ENCODE data around the gene NUDT5. TPM values are rescaled to one million over a fixed set of nuclear protein-coding genes. Genes with fewer than 3 reads are reported as not detected.

The NUDT5 gene
- polyA plus RNA-seq, 1 donor (not counting 4 experiments of a cell fraction or from before 2014, with no cell fraction given), result 125 TPM

- DNase-seq (ENCODE audit: low read depth, low spot score) (no peak), FAIRE-seq (no peak)
Observed at GRCh38 chr10:12186323-12186722, 9.4 kb downstream of the NUDT5 start.

GRCh38 chr10:12184165-12184564, 11.5 kb downstream of the NUDT5 start:
- Histone ChIP-seq H3K9me1 (ENCODE audit: control insufficient read depth, extremely low read depth, insufficient read depth, low read length) (no peaks in the 10 kb centered on the region), H3K9ac (ENCODE audit: control insufficient read depth, extremely low read depth, insufficient read depth, low read length) (no peak overlapping the region), H3K27ac (ENCODE audit: control insufficient read depth, insufficient read depth, low read length) (no peak overlapping the region), H4K20me1 (ENCODE audit: control insufficient read depth, extremely low read depth, insufficient read depth, low read length) (peaks cover 3% of the 10 kb centered on the region), H3K4me3 (ENCODE audit: control insufficient read depth in 2 of 3, extremely low read depth in 1 of 3, insufficient read depth in 2 of 3, low read depth in 1 of 3, low read length in 3 of 3) (no peak overlapping the region), H3K27me3 (ENCODE audit: control insufficient read depth, extremely low read depth, insufficient read depth, low read length) (no peaks in the 10 kb centered on the region), H3K9me3 (ENCODE audit: control insufficient read depth, low read depth, low read length) (no peaks in the 10 kb centered on the region), H3K4me1 (ENCODE audit: control insufficient read depth, extremely low read depth, insufficient read depth, low read length) (peaks cover 9% of the 10 kb centered on the region), H2AFZ (ENCODE audit: control insufficient read depth, low read length) (no peak overlapping the region), H3K4me2 (ENCODE audit: control insufficient read depth, extremely low read depth, insufficient read depth, low read depth, low read length) (no peak overlapping the region), H3K36me3 (ENCODE audit: control insufficient read depth in 2 of 2, extremely low read depth in 1 of 2, insufficient read depth in 2 of 2, low read length in 2 of 2) (peaks cover 0 to 11% of the 10 kb centered on the region in 2 experiments), H3K79me2 (ENCODE audit: control insufficient read depth, insufficient read depth, low read length) (peaks cover 21% of the 10 kb centered on the region)
- dilution Hi-C loops (cut with MboI; ENCODE audit: extremely low pct_ligation_motif_present, low sequenced_read_pairs), result no loop called here
- FAIRE-seq (no peak), DNase-seq (ENCODE audit: low read depth, low spot score) (no peak)
- TF ChIP-seq EZH2 (IDR thresholded peaks at IDR 0.05; ENCODE audit: low read length), result no peak
- TF ChIP-seq CTCF (optimal IDR thresholded peaks at IDR 0.05 in 1 of 3, IDR thresholded peaks at IDR 0.05 in 1 of 3, conservative IDR thresholded peaks at IDR 0.05 in 1 of 3; ENCODE audit: extremely low read depth in 1 of 3, insufficient read depth in 2 of 3, low read length in 3 of 3), result no peak

More at GRCh38 chr10:12186323-12186722, 9.4 kb downstream of the NUDT5 start:
- Histone ChIP-seq H3K9ac (ENCODE audit: control insufficient read depth, extremely low read depth, insufficient read depth, low read length) (no peak overlapping the region), H3K27ac (ENCODE audit: control insufficient read depth, insufficient read depth, low read length) (no peak overlapping the region), H3K4me3 (ENCODE audit: control insufficient read depth in 2 of 3, extremely low read depth in 1 of 3, insufficient read depth in 2 of 3, low read depth in 1 of 3, low read length in 3 of 3) (no peak overlapping the region), H3K4me1 (ENCODE audit: control insufficient read depth, extremely low read depth, insufficient read depth, low read length) (no peaks in the 10 kb centered on the region), H3K36me3 (ENCODE audit: control insufficient read depth in 2 of 2, extremely low read depth in 1 of 2, insufficient read depth in 2 of 2, low read length in 2 of 2) (peaks cover 0 to 10% of the 10 kb centered on the region in 2 experiments), H4K20me1 (ENCODE audit: control insufficient read depth, extremely low read depth, insufficient read depth, low read length) (peaks cover 3% of the 10 kb centered on the region), H3K79me2 (ENCODE audit: control insufficient read depth, insufficient read depth, low read length) (peaks cover 42% of the 10 kb centered on the region), H3K9me1 (ENCODE audit: control insufficient read depth, extremely low read depth, insufficient read depth, low read length) (no peaks in the 10 kb centered on the region), H3K27me3 (ENCODE audit: control insufficient read depth, extremely low read depth, insufficient read depth, low read length) (no peaks in the 10 kb centered on the region), H3K9me3 (ENCODE audit: control insufficient read depth, low read depth, low read length) (no peaks in the 10 kb centered on the region), H3K4me2 (ENCODE audit: control insufficient read depth, extremely low read depth, insufficient read depth, low read depth, low read length) (no peak overlapping the region), H2AFZ (ENCODE audit: control insufficient read depth, low read length) (no peak overlapping the region)
- dilution Hi-C loops (cut with MboI; ENCODE audit: extremely low pct_ligation_motif_present, low sequenced_read_pairs), result no loop called here
- TF ChIP-seq EZH2 (IDR thresholded peaks at IDR 0.05; ENCODE audit: low read length) (no peak), CTCF (optimal IDR thresholded peaks at IDR 0.05 in 1 of 3, IDR thresholded peaks at IDR 0.05 in 1 of 3, conservative IDR thresholded peaks at IDR 0.05 in 1 of 3; ENCODE audit: extremely low read depth in 1 of 3, insufficient read depth in 2 of 3, low read length in 3 of 3) (no peak)
